ENCODE results near the gene C10orf90. TPM values are rescaled to one million over a fixed set of nuclear protein-coding genes. Genes with fewer than 3 reads are reported as not detected.

C10orf90 gene
- total and polyA plus RNA-seq, 2 experiments from 2014 or later, result 0.20 TPM; not detected in 1

- H3K79me2 ChIP-seq, result no peaks in the 10 kb centered on the region
- H3K4me3 ChIP-seq, result no peak overlapping the region
- H3K4me2 ChIP-seq, result no peak overlapping the region
- 82% methylated on average over 6 of the region's 6 CpGs for WGBS (ENCODE audit: low lambda C conversion rate, missing lambda C conversion rate)
- no peak for TF ChIP-seq CTCF (IDR thresholded peaks at IDR 0.05; ENCODE audit: poor library complexity)
- TF ChIP-seq EZH2 (IDR thresholded peaks at IDR 0.05; ENCODE audit: borderline replicate concordance), result no peak
- TF ChIP-seq EZH2phosphoT487 (IDR thresholded peaks at IDR 0.05; ENCODE audit: low read depth, severe bottlenecking, unreplicated experiment), result no peak
- H3K9me3 ChIP-seq (ENCODE audit: low read depth), result no peaks in the 10 kb centered on the region
- DNase-seq (ENCODE audit: low spot score), result no peak
- H3K27me3 ChIP-seq, result no peaks in the 10 kb centered on the region
- H3K9me2 ChIP-seq (replicated peaks; ENCODE audit: insufficient read depth), result no peaks in the 10 kb centered on the region
- H4K20me1 ChIP-seq (ENCODE audit: insufficient read depth, poor library complexity, severe bottlenecking), result no peaks in the 10 kb centered on the region
- no peak overlapping the region for H3K27ac ChIP-seq
- no peak overlapping the region for H2AFZ ChIP-seq
- H3K4me1 ChIP-seq (ENCODE audit: insufficient read depth), result no peaks in the 10 kb centered on the region
- no peaks in the 10 kb centered on the region for H3K36me3 ChIP-seq (replicated peaks; ENCODE audit: insufficient read depth, low read depth)
Observed at GRCh38 chr10:126674741-126675515, 4.4 kb upstream of the C10orf90 start.

GRCh38 chr10:126673565-126673964 lies 3.1 kb upstream of the C10orf90 start:
- no peak for TF ChIP-seq EZH2phosphoT487 (IDR thresholded peaks at IDR 0.05; ENCODE audit: low read depth, severe bottlenecking, unreplicated experiment)
- no peak for TF ChIP-seq CTCF (IDR thresholded peaks at IDR 0.05; ENCODE audit: poor library complexity)
- TF ChIP-seq EZH2 (IDR thresholded peaks at IDR 0.05; ENCODE audit: borderline replicate concordance), result no peak
- 91% methylated on average over 3 of the region's 3 CpGs for WGBS (ENCODE audit: low lambda C conversion rate, missing lambda C conversion rate)
- Histone ChIP-seq H3K4me3 (no peak overlapping the region), H3K79me2 (no peaks in the 10 kb centered on the region), H3K27me3 (no peaks in the 10 kb centered on the region), H3K27ac (no peak overlapping the region), H3K9me3 (ENCODE audit: low read depth) (no peaks in the 10 kb centered on the region), H3K4me2 (no peak overlapping the region), H4K20me1 (ENCODE audit: insufficient read depth, poor library complexity, severe bottlenecking) (no peaks in the 10 kb centered on the region), H3K36me3 (replicated peaks; ENCODE audit: insufficient read depth, low read depth) (no peaks in the 10 kb centered on the region), H2AFZ (no peak overlapping the region), H3K9me2 (replicated peaks; ENCODE audit: insufficient read depth) (no peaks in the 10 kb centered on the region), H3K4me1 (ENCODE audit: insufficient read depth) (no peaks in the 10 kb centered on the region)
- no peak for DNase-seq (ENCODE audit: low spot score)

GRCh38 chr10:126671402-126671975 lies 996 bp upstream of the C10orf90 start:
- DNase-seq (ENCODE audit: low spot score), result no peak
- no peaks in the 10 kb centered on the region for H3K9me2 ChIP-seq (replicated peaks; ENCODE audit: insufficient read depth)
- no peaks in the 10 kb centered on the region for H3K79me2 ChIP-seq
- WGBS (ENCODE audit: low lambda C conversion rate, missing lambda C conversion rate), result 62% methylated on average over 3 of the region's 3 CpGs
- H2AFZ ChIP-seq, result no peak overlapping the region
- no peaks in the 10 kb centered on the region for H3K9me3 ChIP-seq (ENCODE audit: low read depth)
- H3K4me2 ChIP-seq, result no peak overlapping the region
- no peaks in the 10 kb centered on the region for H3K4me1 ChIP-seq (ENCODE audit: insufficient read depth)
- no peaks in the 10 kb centered on the region for H3K36me3 ChIP-seq (replicated peaks; ENCODE audit: insufficient read depth, low read depth)
- no peak overlapping the region for H3K4me3 ChIP-seq
- H3K27me3 ChIP-seq, result no peaks in the 10 kb centered on the region
- TF ChIP-seq EZH2phosphoT487 (IDR thresholded peaks at IDR 0.05; ENCODE audit: low read depth, severe bottlenecking, unreplicated experiment), result no peak
- no peak for TF ChIP-seq CTCF (IDR thresholded peaks at IDR 0.05; ENCODE audit: poor library complexity)
- no peak for TF ChIP-seq EZH2 (IDR thresholded peaks at IDR 0.05; ENCODE audit: borderline replicate concordance)
- no peaks in the 10 kb centered on the region for H4K20me1 ChIP-seq (ENCODE audit: insufficient read depth, poor library complexity, severe bottlenecking)
- no peak overlapping the region for H3K27ac ChIP-seq

All from hepatocyte (in vitro differentiated cells).